Measurements from ENCODE around the gene TESK1.
"Not testable (repeated sequence)": the region's sequence is repeated elsewhere in the genome, so short reads cannot be mapped to it uniquely, and the experiment has no call there.

GRCh38 chr9:35596907-35597306 is 8.2 kb upstream of the TESK1 start:
- TF ChIP-seq, protein P1, sequence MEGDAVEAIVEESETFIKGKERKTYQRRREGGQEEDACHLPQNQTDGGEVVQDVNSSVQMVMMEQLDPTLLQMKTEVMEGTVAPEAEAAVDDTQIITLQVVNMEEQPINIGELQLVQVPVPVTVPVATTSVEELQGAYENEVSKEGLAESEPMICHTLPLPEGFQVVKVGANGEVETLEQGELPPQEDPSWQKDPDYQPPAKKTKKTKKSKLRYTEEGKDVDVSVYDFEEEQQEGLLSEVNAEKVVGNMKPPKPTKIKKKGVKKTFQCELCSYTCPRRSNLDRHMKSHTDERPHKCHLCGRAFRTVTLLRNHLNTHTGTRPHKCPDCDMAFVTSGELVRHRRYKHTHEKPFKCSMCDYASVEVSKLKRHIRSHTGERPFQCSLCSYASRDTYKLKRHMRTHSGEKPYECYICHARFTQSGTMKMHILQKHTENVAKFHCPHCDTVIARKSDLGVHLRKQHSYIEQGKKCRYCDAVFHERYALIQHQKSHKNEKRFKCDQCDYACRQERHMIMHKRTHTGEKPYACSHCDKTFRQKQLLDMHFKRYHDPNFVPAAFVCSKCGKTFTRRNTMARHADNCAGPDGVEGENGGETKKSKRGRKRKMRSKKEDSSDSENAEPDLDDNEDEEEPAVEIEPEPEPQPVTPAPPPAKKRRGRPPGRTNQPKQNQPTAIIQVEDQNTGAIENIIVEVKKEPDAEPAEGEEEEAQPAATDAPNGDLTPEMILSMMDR (IDR thresholded peaks at IDR 0.05; ENCODE audit: low read length), result not testable (repeated sequence)
- TF ChIP-seq EZH2 (IDR thresholded peaks at IDR 0.05; ENCODE audit: borderline replicate concordance, low read length), result not testable (repeated sequence)
